SK-MEL-5 (cell line): ENCODE results near the gene CDK13. TPM values are rescaled to one million over a fixed set of nuclear protein-coding genes. Genes with fewer than 3 reads are reported as not detected.
"Not testable (repeated sequence)": the region's sequence is repeated elsewhere in the genome, so short reads cannot be mapped to it uniquely, and the experiment has no call there.

Experiments
- DNase-seq: peaks from one replicate; pipeline ENCODE4 v3.0.0-alpha.2; 2016; ENCODE audit warnings: low read depth, low spot score
- in situ Hi-C: cut with HindIII; loops from 2 replicates; pipeline ENCODE4 v1.10.0; 2016; ENCODE audit warnings: low sequenced_read_pairs, high pct_unique_total_duplicates, low pct_unique_long_range_greater_than_20kb
- total RNA-seq: library from RNA; depleted of rRNA; stranded (reverse); fragments of >200 nt; shearing (Covaris generic); gene quantifications from 2 replicates; pipeline ENCODE4 v1.2.3, GENCODE V29; 2014

CDK13 gene
- total RNA-seq, 1 experiment from 2014 or later, result 40.5 TPM

DNA sequence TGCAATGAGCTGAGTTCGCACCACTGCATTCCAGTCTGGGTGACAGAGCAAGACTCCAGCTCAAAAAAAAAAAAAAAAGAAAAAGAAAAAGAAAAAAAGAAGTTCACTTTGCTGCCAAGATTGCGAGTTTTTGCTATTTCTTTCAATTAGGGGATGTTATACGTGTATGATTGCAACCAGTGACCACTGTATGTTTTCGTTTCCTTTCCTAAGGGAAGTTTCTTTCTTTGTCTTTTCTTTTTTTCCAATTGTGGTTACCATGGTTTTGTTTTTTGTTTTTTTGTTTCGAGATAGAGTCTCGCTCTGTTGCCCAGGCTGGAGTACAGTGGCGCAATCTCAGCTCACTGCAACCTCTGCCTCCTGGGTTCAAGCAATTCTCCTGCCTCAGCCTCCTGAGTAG lies 168.1 kb downstream of the CDK13 start:
- DNase-seq, in situ Hi-C loops: not testable (repeated sequence)

DNA sequence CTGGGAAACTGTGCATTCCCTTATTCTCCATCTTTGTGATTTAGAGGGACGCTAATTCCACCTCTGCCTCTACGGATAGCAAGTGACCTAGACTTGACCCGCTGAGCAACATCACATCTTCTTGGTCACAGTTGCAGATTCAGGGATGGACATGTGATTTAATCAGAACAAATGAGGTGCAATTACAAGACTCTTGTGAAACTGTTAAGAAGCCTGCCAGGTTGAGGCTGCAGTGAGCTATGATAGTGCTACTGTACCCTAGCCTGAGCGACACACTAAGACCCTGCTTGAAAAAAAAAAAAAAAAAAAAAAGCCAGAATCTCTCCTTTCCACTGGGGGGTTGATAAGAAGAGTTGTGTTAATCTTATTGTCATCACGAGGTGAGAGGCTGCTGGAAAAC lies 170.0 kb downstream of the CDK13 start:
- in situ Hi-C loops, result no loop called here
- no peak for DNase-seq

DNA sequence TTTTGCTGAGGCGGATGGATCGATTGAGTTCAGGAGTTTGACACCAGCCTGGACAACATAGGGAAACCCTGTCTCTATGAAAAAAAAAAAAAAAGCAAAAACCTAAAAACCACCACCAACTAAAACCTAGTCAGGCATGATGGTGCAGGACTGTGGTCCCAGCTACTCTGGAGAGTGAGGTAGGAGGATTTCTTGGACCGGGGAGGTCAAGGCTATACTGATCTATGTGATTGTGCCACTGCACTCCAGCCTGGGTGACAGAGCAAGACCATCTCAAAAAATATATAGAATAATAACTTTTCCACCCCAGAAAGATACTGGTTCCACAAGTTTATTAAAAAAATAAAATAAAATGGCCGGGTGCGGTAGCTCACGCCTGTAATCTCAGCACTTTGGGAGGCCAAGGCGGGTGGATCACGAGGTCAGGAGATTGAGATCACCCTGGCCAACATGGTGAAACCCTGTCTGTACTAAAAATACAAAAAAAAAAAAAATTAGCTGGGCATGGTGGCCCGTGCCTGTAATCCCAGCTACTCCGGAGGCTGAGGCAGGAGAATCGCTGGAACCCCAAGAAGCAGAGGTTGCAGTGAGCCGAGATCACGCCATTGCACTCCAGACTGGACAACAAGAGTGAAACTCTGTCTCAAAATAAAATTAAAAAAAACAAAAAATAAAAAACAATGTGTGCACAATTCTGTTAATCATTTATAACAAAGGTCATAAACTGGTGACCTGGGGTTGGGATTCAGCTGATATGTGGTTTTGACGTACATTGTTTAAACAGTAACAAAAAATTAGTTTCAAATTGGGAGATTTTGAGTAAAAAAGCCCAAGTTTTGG lies 172.3 kb downstream of the CDK13 start:
- DNase-seq, in situ Hi-C loops: not testable (repeated sequence)

DNA sequence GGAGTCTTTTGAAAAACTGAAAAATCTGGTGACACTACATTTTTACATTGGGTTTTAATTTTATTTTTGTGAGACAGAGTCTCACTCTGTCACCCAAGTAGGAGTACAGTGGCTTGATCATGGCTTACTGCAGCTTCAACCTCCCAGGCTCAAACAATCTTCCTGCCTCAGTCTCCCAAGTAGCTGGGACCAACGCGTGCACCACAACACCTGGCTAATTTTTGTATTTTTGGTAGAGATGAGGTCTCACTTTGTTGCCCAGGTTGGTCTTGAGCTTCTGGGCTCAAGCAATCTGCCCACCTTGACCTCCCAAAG lies 172.8 kb downstream of the CDK13 start:
- in situ Hi-C loops, result no loop called here
- DNase-seq, result no peak

DNA sequence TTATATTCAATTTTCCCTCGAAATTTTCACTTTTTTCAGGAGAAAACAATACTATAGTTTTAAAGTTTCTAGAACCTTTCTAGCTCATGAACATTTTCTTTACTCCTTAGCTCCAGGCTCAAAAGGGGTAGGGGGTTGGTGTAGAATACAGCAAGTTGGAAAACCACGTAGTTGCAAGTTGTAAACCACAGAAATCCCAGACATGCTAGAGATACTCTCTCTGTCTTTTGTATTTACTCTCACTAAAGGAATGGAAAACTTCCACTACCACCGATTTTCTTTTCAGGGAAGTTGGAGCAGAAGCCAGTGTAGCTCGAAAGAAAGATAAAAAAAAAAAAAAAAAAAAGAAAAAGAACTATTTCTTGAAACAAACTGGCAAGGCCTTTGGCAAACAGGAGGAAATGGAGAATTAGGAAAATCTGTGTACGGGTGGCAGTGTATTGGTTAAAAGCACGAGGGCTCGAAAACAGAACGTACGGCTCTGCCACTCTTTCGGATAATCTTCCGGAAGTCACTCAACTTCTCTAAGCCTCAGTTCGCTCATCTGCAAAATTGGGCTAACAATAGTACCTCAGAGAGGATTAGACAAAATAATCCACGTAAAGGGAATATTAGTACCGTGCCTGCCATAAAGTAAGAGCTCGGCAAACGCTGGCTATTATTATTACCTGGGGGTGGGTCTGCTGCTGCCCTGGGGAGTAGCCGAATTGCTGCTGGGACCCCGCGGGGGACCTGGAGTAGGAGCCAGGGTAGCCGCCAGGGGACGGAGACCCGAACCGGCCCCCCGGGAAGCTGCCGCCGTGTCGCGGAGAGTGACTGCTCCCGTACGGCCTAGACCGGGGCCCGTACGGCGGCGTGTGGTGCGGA lies 183.7 kb downstream of the CDK13 start:
- DNase-seq, result peak; percentile 38
- in situ Hi-C loops, result no loop called here

DNA sequence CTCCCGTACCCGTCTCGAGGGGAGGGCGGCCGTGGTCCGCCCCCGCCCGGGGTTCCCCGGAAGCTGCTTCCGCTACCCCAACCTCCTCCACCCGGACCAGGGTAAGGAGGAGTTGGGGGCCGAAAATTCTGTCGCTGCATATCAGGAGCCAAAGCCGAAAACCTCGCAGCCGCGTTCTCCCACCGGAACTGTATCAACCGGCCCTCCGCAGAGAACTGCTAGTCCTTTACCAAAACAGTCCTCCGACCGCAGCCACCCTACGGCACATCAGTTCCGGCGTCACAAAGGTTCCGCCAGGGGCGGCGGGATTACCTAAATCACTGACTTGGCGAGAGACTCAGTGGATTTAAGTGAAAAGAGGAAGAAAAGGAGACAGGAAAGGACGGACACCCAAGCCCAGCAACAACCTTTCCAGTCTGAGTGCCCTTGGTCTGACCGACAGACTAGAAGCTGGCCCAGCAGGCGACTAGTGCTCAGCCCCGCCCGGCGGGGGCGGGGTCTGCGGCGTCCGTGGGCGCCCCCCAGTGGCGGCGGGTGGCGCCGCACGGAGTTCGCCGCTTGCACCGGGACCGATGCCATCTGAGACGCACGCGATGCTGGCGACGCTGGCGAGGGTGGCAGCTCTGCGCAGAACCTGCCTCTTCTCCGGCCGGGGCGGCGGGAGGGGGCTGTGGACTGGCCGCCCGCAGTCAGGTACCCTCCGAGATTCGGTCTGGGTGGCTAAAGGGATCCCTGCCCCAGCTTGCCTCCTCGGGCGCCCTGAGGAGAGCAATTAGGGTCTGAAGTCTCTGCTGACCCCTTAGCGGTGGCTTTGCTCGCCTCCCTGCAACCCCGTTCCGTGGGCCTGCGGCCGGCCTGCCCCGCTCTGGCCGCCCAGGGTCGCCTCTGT lies 184.6 kb downstream of the CDK13 start, which contains the start of the genes MPLKIP and SUGCT:
Gene MPLKIP, minus strand, starts transcription at position 195 of the 889 bp plus-strand sequence. Its CDS starts 55 bp downstream, at position 140.
Gene SUGCT, plus strand, starts transcription at position 578 of the 889 bp plus-strand sequence.
- DNase-seq, result peak; percentile 89
- in situ Hi-C loops, result no loop called here

DNA sequence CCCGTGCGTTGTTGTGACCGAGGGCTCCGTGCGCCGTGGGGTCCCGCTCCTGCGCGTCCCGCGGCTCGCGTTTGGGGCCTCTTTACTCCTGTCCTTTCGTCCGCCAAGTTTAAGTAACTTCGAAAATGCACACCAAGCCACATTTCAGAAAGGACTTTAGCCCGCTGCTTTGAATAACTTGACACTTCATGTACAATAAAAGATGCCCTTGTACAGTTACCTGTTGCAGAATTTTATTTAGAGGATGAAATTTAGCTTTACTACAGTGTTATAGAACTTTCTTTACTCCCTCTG lies 185.2 kb downstream of the CDK13 start:
- in situ Hi-C loops, result no loop called here
- peak; percentile 40 for DNase-seq

DNA sequence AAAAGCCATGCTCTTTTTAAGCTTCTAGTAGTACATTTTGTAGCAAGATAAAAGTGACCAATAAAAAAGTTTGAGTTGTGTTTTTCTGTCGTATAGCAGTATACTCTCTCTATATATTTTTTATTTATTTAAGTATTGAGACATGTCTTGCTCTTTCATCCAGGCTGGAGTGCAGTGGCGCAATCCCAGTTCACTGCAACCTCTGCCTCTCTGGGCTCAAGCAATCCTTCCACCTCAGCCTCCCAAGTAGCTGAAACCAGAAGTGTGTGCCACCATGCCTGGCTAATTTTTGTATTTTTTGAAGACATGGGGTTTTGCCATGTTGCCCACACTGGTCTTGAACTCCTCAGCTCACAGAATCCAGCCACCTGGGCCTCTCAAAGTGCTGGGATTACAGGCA lies 187.5 kb downstream of the CDK13 start:
- in situ Hi-C loops, result no loop called here
- no peak for DNase-seq

DNA sequence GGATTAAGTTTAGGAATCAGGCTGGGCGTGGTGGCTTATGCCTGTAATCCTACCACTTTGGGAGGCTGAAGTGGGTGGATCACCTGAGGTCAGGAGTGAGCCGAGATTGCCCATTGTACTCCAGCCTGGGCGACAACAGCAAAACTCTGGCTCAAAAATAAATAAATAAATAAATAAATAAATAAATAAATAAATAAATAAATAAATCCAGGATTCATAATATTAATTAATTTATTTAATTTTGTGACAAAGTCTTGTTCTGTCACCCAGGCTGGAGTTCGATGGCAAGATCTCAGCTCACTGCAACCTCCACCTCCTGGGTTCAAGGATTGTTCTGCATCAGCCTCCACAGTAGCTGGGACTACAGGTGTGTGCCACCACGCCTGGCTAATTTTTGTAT lies 188.9 kb downstream of the CDK13 start:
- in situ Hi-C loops, result no loop called here
- DNase-seq, result no peak

DNA sequence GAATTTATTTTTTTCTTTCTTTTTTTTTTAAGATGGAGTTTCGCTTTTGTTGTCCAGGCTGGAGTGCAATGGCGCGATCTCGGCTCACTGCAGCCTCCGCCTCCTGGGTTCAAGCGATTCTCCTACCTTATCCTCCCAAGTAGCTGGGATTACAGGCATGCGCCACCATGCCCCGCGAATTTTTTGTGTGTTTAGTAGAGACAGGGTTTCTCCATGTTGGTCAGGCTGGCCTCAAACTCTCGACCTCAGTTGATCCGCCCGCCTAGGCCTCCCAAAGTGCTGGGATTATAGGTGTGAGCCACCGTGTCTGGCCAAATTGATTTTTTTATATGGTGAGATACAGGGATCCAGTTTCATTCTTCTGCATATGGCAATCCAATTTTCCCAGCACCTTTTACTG lies 189.8 kb downstream of the CDK13 start:
- in situ Hi-C loops, DNase-seq: not testable (repeated sequence)

DNA sequence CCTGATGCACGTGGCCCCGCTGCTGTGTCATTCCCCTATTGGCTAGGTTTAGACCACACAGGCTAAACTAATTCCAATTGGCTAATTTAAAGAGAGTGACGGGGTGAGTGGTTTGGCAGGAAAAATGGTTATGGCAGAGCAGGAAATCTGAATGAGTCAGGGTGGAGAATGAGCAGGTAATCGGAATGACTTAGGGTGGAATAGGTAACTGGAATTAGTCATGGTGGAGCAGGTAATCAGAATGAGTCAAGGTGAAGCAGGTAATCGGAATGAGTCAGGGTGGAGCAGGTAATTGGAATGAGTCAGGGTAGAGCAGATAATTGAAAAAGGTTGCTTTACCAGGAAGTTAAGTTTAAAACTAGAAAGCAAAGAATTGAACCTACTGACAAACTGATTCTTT lies 191.9 kb downstream of the CDK13 start:
- DNase-seq, in situ Hi-C loops: not testable (repeated sequence)

DNA sequence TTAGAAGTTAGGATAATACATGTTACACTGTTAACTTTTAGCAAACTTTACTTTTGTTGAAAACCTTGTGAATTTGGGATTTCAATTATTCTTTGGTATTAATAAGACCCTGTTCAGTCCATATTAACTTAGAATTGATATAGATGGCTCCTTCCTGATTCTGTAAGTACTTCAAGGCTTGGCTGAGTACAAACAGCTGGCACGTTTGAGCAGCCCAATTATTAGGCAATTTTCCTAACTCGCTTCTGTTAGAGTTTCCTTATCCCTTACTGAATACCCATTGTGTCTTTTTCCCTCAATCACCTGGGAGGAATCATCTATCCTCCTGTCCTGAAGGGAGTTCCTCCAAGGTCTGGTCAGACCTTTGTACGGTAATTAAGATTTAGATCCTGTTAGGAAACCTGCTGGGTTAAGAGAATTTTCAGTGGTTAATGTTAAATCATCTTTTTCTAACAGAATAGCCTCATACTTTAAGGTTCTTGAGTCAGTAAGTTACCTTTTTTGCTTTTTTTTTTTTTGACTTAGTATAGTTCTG lies 195.6 kb downstream of the CDK13 start:
- DNase-seq, in situ Hi-C loops: not testable (repeated sequence)

DNA sequence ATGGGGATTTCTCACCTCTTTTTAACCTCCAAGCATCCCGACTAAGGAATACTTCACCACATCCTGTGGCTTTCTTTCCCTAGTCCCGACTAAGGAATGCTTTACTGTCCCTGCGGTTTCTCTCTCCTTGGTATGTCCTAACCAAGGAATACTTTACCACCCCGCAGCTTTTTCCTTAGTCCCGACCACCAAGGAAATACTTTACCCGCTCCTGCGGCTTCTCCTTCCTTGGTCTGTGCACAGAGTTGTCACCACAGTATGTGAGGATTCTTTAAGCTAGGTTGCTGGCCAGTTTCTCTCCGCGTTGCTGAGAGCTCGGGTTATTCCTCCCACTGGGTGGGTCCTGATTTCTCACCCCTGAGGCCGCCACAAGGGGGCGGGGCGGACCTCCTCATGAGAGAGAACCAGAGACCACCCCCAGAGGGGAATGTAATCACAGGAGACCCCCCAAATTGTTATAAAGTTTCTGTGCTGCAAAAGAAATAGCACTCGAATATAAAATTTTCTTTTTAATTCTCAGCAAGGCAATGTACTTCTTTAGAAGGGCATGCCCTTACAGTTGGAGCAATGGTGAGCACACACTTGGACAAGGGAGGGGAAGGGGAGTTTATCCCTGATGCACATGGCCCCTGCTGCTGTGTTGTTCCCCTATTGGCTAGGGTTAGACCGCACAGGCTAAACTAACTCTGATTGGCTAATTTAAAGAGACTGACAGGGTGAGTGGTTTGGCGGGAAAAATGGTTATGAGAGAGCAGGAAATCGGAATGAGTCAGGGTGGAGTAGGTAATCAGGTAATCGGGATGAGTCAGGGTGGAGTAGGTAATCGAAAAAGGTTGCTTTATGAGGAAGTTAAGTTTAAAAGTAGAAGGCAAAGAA lies 197.6 kb downstream of the CDK13 start:
- in situ Hi-C loops, result no loop called here
- no peak for DNase-seq

DNA sequence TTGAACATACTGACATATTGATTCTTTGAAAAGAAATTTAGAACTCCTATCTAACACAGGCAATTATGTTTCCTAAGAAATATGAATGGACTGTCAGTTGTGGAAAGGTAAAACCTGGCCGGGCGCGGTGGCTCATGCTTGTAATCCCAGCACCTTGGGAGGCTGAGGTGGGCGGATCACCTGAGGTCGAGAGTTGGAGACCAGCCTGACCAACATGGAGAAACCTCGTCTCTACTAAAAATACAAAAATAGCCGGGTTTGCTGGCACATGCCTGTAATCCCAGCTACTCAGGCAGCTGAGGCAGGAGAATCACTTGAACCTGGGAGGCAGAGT lies 198.2 kb downstream of the CDK13 start:
- DNase-seq, in situ Hi-C loops: not testable (repeated sequence)

DNA sequence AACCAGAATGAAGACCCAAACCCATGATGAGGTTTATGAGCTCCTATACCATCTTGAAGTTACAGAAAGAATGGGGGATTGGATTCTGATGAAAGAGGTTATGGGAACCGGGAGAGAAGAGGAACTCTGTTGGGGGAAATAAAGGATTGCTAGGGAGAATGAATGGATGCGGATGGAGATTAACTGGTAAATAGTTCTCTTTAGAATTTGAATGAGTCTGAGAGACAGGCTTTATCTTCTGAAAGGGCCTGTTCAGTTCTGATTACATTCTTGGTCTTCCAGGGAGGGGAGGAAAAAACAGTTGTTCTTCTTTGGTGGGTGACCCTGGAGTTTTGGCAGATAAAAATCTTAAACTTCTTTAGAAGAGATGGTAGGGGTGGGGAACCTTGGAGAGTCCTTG lies 198.6 kb downstream of the CDK13 start:
- in situ Hi-C loops, result no loop called here
- no peak for DNase-seq
